Activated gamma-delta T cell treated with anti-CD3 and anti-CD28 coated beads, Interleukin-2, amount 50 U/mL, for 16 hours (primary cell): Measurements from ENCODE around the gene ITK.

Source experiments
- DNase-seq: peaks from one replicate; pipeline ENCODE4 v3.0.0-alpha.2; 2020; ENCODE audit warnings: low read depth

ITK gene

DNA sequence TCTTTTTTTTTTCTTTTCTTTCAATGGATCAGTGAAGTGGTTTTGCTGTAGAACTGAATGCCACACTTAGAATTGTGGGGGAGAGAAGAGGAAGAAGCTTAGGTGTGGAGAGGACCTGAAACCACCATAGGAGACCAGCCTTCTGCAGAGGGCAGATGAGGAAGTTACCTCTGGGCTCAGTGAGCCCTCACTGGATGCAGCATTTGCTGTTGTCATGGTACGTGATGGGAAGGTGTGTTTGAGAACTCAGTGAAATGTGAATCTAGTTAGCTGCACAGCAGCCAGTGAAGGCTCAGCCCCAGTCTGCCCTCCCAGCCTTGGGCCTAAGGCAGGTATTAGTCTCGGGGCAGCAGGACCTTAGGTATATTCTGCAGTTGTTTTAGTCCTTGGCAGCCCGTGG lies 102.8 kb downstream of the ITK start:
- no peak for DNase-seq

GRCh38 chr5:157284458-157285212 lies 104.0 kb downstream of the ITK start:
- DNase-seq: no peak

DNA sequence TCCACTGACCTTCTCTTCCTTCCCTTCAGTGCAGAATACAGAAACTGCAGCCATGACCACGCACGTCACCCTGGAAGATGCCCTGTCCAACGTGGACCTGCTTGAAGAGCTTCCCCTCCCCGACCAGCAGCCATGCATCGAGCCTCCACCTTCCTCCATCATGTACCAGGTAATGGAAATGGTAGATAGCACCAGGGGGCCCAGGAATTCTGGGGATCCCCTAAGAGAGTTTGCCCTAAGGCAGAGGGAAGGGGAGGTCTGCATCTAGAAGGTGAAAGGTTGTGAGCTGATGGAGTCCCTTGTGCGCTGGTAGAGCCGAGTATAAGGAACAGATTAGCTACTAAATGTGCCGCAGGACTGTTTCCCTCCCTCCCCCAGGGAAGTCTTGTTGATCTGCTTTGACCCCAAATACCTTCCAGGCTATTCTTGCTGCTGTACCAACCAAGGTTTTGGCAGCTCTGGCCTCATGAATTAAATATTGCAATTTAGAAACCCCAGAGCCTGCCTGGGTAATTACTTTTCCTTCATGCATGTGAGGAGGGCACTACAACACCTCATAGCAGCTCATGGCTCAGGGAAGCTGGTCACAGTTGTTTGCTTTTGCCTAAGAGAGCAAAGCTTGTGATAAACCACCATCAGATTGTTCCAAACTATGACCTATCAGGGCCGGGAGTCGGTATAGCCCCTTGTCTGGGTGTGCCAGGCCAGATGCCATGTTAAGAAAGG lies 104.8 kb downstream of the ITK start:
- DNase-seq: no peak

- DNase-seq: no peak
Measured at GRCh38 chr5:157286761-157287211, 106.1 kb downstream of the ITK start.

DNA sequence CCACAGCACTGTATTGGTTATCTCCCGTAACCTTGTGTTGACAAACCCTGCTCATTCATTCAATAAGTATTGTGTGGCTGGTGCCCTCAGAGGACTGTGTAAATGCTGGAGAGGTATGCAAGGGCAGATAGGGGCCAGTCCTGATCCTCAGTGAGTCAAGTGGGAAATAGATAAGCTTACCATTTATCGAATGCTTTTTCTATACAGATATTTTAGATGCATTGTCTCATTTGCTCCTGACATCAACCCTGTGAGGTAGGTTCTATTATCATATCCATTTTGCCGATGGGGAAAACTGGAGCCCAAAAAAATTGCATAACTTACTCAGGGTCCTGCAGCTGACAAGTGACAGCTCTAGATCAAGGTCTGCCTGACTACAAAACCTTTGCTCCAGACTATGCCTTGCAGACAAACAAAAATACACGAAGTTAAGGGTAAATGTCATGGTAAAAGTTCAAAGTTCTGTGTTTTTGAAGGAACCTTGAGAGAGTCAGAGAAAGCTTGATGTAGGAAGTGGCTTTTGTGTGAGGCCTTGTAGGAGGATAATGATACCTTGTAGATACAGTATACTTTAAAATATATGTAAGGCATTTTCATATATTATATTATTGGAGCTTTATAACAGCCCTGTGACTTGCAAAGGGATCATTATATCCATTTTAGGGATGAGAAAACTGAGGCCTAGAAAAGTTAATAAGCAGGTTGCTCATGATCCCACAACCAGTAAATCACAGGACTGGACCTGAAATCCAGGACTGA lies 107.9 kb downstream of the ITK start:
- no peak for DNase-seq

DNA sequence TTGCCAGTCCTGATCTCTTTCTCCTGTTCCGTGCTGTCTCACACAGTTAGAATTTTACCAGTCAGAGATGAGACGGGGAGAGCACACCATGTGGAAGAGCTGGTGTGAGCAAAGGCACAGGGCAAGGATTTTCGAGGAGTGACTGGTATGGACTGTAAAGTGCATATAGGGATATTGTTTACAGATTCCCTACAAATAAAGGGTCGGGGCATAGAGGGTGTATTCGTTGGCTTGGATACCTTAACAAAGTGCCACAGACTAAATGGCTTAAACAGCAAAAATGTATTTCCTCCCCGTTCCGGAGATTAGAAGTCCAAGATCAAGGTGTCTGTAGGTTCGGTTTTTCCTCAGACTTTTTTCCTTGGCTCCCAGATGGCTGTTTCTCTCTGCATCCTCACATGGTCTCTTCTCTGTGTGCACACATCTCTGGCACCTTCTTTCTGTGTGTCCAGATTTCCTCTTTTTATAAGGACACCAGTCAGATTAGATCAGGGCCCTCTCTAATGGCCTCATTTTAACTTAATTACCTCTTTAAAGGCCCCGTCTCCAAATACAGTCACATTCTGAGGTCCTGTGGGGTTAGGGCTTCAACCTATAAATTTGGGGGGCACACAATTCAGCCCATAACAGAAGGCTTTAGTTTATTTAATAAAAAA lies 108.7 kb downstream of the ITK start:
- no peak for DNase-seq

DNA sequence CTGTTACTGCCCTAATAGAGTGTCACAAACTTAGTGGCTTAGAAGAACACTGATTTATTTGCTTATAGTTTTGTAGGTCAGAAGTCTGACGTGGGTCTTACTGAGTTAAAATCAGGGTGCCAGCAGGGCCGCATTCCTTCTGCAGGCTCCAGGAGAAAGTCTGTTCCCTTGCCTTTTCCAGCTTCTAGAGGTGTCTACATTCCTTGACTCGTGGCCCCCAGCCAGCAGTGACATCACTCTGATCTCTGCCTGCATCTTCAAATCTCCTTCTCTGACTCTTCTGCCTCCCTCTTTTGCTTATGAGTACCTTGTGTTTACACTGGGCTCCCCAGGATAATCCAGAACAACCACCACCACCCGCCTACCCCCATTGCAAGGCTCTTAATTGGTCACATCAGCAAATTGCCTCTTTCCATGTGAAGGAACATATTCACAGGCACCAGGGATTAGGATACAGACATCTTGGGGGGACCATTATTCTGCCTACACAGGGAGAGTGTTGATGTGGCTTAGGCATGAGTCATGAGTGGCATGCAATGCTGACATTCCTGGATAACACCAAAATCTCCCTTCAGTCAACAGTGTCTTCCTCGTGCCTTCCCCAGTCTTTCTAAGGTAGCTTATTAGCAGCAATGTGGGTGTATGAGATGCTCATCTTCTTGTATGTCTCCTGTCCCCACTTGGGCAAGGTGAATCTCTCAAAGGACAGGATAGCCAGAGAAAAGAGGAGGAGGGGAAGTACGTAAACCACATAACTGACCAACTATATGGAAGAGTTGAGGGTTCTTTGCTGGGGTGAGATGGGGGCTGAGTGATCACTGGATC lies 109.7 kb downstream of the ITK start:
- DNase-seq: no peak

DNA sequence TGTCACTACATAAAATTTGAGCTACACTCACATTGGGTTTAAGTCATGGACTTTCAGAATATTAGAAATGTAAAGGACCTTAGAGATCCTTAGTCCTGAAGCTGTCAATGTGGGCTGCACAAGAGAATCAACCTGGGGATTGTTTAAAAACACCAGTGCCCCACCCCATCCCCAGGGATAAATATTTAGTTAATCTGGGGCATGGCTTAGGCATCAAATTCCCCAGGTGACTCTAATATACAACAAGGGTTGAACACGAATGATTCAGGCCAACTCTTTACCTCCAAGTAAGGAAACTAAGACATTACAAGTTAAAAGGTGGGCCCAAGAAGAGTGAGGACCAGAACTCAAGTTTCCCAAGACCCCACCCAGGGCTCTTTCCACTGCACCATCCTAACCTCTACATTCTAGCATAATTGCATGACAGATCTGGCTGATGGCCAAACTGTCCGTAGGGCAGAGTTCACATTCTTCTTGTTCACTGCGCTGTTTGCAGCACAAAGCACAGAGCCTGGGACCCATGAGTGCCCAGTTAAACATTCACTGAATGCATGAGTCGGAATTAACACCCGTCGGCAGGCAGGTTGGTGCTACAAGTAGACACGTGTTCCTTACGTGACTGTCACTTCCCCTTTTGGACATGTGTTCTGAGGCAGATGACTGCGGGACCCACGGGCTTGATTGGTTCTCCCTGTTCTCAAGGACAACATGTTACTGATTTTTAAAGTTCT lies 110.5 kb downstream of the ITK start:
- DNase-seq: no peak

DNA sequence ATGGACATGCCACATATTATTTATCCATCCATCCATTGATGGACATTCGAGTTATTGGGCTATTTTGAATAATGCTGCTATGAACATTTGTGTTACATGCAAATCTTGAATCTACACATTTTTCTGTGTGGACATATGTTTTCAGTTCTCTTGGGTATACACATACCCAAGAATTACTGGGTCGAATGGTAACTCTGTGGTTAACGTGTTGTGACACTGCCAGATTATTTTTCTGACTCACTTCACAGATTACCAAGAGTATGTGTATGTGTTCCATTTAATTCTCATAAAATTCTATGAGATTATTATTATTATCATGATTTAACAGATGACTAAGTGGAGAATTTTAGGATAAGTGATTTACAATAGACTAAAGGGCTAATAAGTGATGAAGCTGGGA lies 112.0 kb downstream of the ITK start:
- no peak for DNase-seq

- DNase-seq: no peak
Measured at GRCh38 chr5:157294407-157295091, 113.9 kb downstream of the ITK start.

GRCh38 chr5:157295247-157295646 lies 114.6 kb downstream of the ITK start:
- no peak for DNase-seq

DNA sequence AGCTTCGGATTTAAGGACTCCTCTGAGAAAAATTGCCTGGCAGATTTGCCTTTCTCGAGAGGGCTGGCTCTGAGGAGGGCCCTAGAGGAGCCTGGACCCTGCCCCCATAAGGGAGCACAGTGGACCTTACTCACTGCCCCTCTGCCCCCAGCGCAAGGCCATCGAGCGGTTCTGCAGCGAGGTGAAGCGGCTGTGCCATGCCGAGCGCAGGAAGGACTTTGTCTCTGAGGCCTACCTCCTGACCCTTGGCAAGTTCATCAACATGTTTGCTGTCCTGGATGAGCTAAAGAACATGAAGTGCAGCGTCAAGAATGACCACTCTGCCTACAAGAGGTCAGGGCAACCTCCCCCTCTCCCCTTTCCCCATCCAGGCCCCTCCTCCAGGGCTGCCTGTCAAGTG lies 119.9 kb downstream of the ITK start:
- no peak for DNase-seq

DNA sequence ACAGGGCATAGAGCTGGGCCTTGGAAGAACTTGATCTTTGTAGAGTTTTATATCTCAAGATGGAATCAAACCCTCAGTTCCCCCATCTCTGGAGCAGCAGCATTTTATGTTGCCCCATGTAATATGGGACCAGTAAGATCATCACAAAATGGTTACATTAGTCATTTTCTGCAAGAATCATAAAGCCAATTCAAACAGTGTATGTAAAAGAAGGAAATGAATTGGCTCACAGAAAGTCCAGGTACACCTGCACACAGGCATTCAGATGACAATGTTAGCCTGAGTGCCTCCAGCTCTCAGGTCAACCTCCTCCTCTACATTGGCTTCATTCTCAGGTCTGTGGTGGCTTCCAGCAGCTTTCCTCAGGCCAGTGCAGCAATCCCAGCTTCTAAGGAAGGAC lies 120.4 kb downstream of the ITK start:
- no peak for DNase-seq

DNA sequence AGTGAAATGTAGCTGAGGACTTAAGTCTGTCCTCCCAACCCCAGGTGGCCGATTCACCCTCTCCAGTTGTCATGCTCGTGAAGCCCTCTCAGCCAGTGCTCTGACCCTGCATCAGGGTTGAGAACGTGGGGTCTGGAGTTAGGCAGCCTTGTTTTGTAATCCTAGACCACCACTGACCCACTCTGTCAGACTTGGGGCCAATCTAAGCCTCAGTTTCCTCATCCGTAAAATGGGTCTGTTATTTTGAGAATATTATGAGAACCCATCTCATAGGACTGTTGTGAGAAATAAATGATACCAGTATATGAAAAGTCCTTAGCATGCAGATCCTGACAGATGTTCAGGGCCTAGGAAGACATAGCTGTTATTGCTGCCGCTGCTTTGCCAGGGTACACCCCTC lies 122.4 kb downstream of the ITK start:
- no peak for DNase-seq

DNA sequence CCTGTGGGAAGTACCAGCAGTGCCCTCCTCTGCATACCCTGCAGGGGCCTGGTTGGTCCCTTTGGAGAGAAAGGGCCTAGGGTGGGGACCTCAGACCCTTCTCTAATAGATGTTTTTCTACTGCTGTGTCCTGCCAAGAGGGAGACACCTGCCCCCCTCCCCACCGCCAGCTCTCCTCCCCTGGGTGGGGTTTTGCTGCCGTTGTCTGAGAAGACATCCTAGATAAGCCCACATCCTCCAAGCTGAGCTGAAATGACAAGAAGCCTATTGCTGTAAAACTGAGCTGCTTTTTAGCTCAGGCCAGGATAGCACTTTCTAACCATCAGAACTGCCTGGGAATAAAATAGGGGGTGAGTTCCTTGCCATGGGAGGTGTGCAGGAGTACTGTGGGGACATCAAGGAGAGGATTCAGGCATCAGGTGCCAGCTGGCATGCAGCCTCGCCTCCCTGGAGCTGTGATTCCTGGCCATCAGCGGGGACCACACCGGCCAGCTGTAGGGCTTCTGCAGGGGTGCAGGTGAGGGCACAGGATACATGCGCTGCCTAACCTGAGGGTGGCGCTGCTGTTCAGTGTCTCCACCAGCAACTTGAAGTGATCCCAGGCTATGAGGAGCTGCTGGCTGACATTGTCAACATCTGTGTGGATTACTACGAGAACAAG lies 123.2 kb downstream of the ITK start:
- no peak for DNase-seq
